K562 (cell line): Measurements from ENCODE around the gene HOXD12. TPM values are rescaled to one million over a fixed set of nuclear protein-coding genes. Genes with fewer than 3 reads are reported as not detected.
A peak's percentile ranks its signal among the peaks of the same experiment; 100 is the strongest.

Experiments
- ATAC-seq: fragments of 200-7000 bp; cut with Tn5 transposase; 3 replicates; pipeline ENCODE4 v1.9.1; 2020; ENCODE audit warnings: moderate library complexity
- BruUV-seq: library from RNA; stranded (reverse); fragments of 400-500 nt; replicated peaks from 2 replicates; lab custom pipeline; 2021; lab: Mats Ljungman, UMichigan
- CTCF ChIA-PET: fragments of 300-600 bp; formaldehyde crosslinking; extraction: SDS; loops from one replicate; lab custom pipeline; 2021; ENCODE audit warnings: low intra/inter-chr PET ratio; lab: Yijun Ruan, JAX
- POLR2A ChIA-PET: fragments of 300-600, 350-650 bp; sonication (Branson Sonifier 250); formaldehyde crosslinking; extraction: SDS; loops from one replicate; lab custom pipeline; 2021; ENCODE audit warnings: antibody characterized with exemption, inconsistent platforms; lab: Yijun Ruan, JAX
- DNase-seq, 4 experiments: peaks; one replicate each; pipeline versions ENCODE4 v3.0.0 to v3.0.0-alpha.2; 2011 to 2018; ENCODE audit warnings: low spot score in 3 of 4, mixed read lengths in 3 of 4; ENCODE audit errors: extremely low read depth in 1 of 4
- FAIRE-seq: peaks from 2 replicates; lab custom pipeline; 2011; peaks lifted over from hg19 to GRCh38; lab: Jason Lieb, UNC
- H2AFZ ChIP-seq: 2 replicates; pipeline ENCODE4 v1.6.0; 2011; ENCODE audit warnings: low read depth, low read length, control low read depth, inconsistent platforms
- H3K27ac ChIP-seq: fragments of 200-600 bp; 3 replicates; pipeline ENCODE4 v1.8.0; 2011; ENCODE audit warnings: low read depth, mild to moderate bottlenecking, control low read depth, inconsistent platforms, low read length, moderate library complexity, mixed read lengths; ENCODE audit errors: extremely low read depth
- H3K27me3 ChIP-seq, 2 experiments: fragments of 300-600 bp in 1 of 2; 2 replicates in 1 of 2; 3 replicates in 1 of 2; pipeline versions ENCODE4 v1.6.0 to v1.8.0; 2011; ENCODE audit warnings: inconsistent platforms in 2 of 2, low read length in 2 of 2, mild to moderate bottlenecking in 1 of 2, mixed read lengths in 1 of 2, moderate library complexity in 1 of 2; ENCODE audit not compliant: control insufficient read depth in 2 of 2, insufficient read depth in 2 of 2
- H3K36me3 ChIP-seq: fragments of 300-600 bp; 3 replicates; pipeline ENCODE4 v1.8.0; 2011; ENCODE audit warnings: mild to moderate bottlenecking, low read length, inconsistent platforms; ENCODE audit not compliant: control insufficient read depth, insufficient read depth
- H3K4me1 ChIP-seq, 2 experiments: fragments of 200-600 bp in 1 of 2; replicated peaks in 1 of 2; 2 replicates in 1 of 2; 3 replicates in 1 of 2; pipeline versions ENCODE4 v1.5.1 to v1.8.0; 2011; ENCODE audit warnings: inconsistent platforms in 2 of 2, low read length in 2 of 2, mild to moderate bottlenecking in 1 of 2, mixed read lengths in 1 of 2, moderate library complexity in 1 of 2; ENCODE audit not compliant: control insufficient read depth in 2 of 2, insufficient read depth in 2 of 2
- H3K4me2 ChIP-seq: 2 replicates; pipeline ENCODE4 v1.6.1; 2011; ENCODE audit warnings: low read length, control low read depth, inconsistent platforms, mixed read lengths; ENCODE audit not compliant: insufficient read depth
- H3K4me3 ChIP-seq: fragments of 200-600 bp; sonication (generic), shearing (Covaris generic); 2 replicates; pipeline ENCODE4 v1.5.1; 2016; ENCODE audit warnings: control low read depth, inconsistent platforms
- H3K79me2 ChIP-seq: fragments of 200-600 bp; 3 replicates; pipeline ENCODE4 v1.8.0; 2011; ENCODE audit warnings: low read length, inconsistent platforms; ENCODE audit not compliant: control insufficient read depth, insufficient read depth
- H3K9ac ChIP-seq, 2 experiments: 2 replicates each; pipeline versions ENCODE4 v1.6.0 to v1.6.1; 2011; ENCODE audit warnings: low read depth in 2 of 2, low read length in 2 of 2, control low read depth in 1 of 2, inconsistent platforms in 1 of 2, mild to moderate bottlenecking in 1 of 2, mixed read lengths in 1 of 2; ENCODE audit not compliant: insufficient read depth in 1 of 2
- H3K9me1 ChIP-seq: one replicate; pipeline ENCODE4 v1.6.0; 2011; ENCODE audit warnings: inconsistent platforms, mild to moderate bottlenecking, low read length, moderate library complexity; ENCODE audit not compliant: control insufficient read depth, insufficient read depth
- H3K9me3 ChIP-seq: replicated peaks from 2 replicates; pipeline ENCODE4 v1.5.1; 2011; ENCODE audit warnings: low read depth, low read length, inconsistent platforms; ENCODE audit not compliant: control insufficient read depth, insufficient read depth
- H4K20me1 ChIP-seq: replicated peaks from 2 replicates; pipeline ENCODE4 v1.6.1; 2011; ENCODE audit warnings: low read length, inconsistent platforms, mixed read lengths; ENCODE audit not compliant: control insufficient read depth, insufficient read depth
- ELK3 ChIP-seq: fragments of 450-650 bp; formaldehyde crosslinking; IDR thresholded peaks from 2 replicates; pipeline ENCODE4 v1.4.0; 2020; ENCODE audit warnings: mild to moderate bottlenecking
- FOS ChIP-seq: IDR thresholded peaks from 3 replicates; pipeline ENCODE4 v1.6.1; 2011; ENCODE audit not compliant: insufficient read length; ENCODE audit errors: extremely low read depth
- HNRNPUL1 ChIP-seq: fragments of 200-400 bp; formaldehyde crosslinking; IDR thresholded peaks from 2 replicates; pipeline ENCODE4 v1.6.1; 2017; ENCODE audit warnings: low read length
- IRF1 ChIP-seq: sonication (generic); formaldehyde crosslinking; IDR thresholded peaks from 2 replicates; pipeline ENCODE4 v1.8.0; 2022; ENCODE audit warnings: missing genetic modification reagents, mild to moderate bottlenecking, borderline replicate concordance
- JUND ChIP-seq, 2 experiments: IDR thresholded peaks; 2 replicates in 1 of 2; 3 replicates in 1 of 2; pipeline ENCODE4 v1.6.1; 2011; ENCODE audit warnings: borderline replicate concordance in 2 of 2, low read depth in 2 of 2, low read length in 2 of 2, improper control_type of control experiment in 1 of 2, missing biosample characterization in 1 of 2, missing genetic modification characterization in 1 of 2, missing genetic modification reagents in 1 of 2
- KHSRP ChIP-seq: fragments of 450-650 bp; IDR thresholded peaks from 2 replicates; pipeline ENCODE4 v1.6.1; 2017
- MXI1 ChIP-seq: IDR thresholded peaks from 2 replicates; pipeline ENCODE4 v1.6.1; 2011; ENCODE audit warnings: low read depth, mild to moderate bottlenecking, improper control_type of control experiment, low read length
- RBFOX2 ChIP-seq: fragments of 200-400 bp; formaldehyde crosslinking; IDR thresholded peaks from 2 replicates; pipeline ENCODE4 v1.6.1; 2017; ENCODE audit warnings: low read depth, mild to moderate bottlenecking, low read length, moderate library complexity
- RNF2 ChIP-seq: sonication (generic); IDR thresholded peaks from 2 replicates; pipeline ENCODE4 v1.6.1; 2016
- SLC30A9 ChIP-seq: fragments of 250-450 bp; sonication (Bioruptor Pico); IDR thresholded peaks from 2 replicates; pipeline ENCODE4 v1.8.0; 2022; ENCODE audit warnings: mild to moderate bottlenecking, moderate library complexity
- SMAD1 ChIP-seq: fragments of 150-350 bp; IDR thresholded peaks from 2 replicates; pipeline ENCODE4 v1.6.1; 2014; ENCODE audit warnings: low read length, low read depth; ENCODE audit not compliant: partially characterized antibody
- ZBTB11 ChIP-seq, 3 experiments: fragments of 200-800 bp in 1 of 3; fragments of 250-450 bp in 1 of 3; fragments of 450-650 bp in 1 of 3; sonication (Bioruptor Pico) in 1 of 3; sonication (Bioruptor generic) in 1 of 3; formaldehyde crosslinking in 1 of 3; IDR thresholded peaks; 2 replicates each; pipeline versions ENCODE4 v1.6.1 to v1.8.0; 2016 to 2022; ENCODE audit warnings: mild to moderate bottlenecking in 2 of 3, missing genetic modification characterization in 2 of 3, missing compliant biosample characterization in 1 of 3, moderate library complexity in 1 of 3
- ZFP36 ChIP-seq: fragments of 150-350 bp; IDR thresholded peaks from 2 replicates; pipeline ENCODE4 v1.6.1; 2018; ENCODE audit warnings: low read length, low read depth; ENCODE audit not compliant: partially characterized antibody
- WGBS: fragments of 100-300 bp; shearing (Covaris generic); methylation state at CpG from one replicate; pipeline ENCODE4 v1.1.6; 2016; ENCODE audit warnings: low coverage, mixed read lengths; ENCODE audit not compliant: insufficient coverage; ENCODE audit errors: missing lambda C conversion rate; 5-methylcytosine and 5-hydroxymethylcytosine counted together
- in situ Hi-C: fragments of 300-500 bp; cut with MboI; formaldehyde crosslinking; loops from 4 replicates; pipeline ENCODE4 v1.15.0; 2018; ENCODE audit warnings: inconsistent platforms, mixed read lengths
- intact Hi-C: fragments of 100-400 bp; cut with micrococcal nuclease; formaldehyde crosslinking; loops from 2 replicates; pipeline ENCODE4 v1.14.2; 2022
- polyA plus RNA-seq, 8 experiments: library from polyadenylated mRNA; depleted of rRNA in 4 of 8; stranded (reverse) in 5 of 8; unstranded in 3 of 8; fragments of >200 nt; fragmentation: Nextera tagmentation in 2 of 8; fragmentation: Illumina TruSeq in 1 of 8; extraction: Ambion mirVana in 2 of 8; extraction: Trizol in 1 of 8; gene quantifications; 2 replicates each; pipeline versions ENCODE4 v1.2.1 to v1.2.3, GENCODE V29; 2011 to 2014; ENCODE audit warnings: inconsistent platforms in 1 of 8, missing spikeins in 1 of 8
- total RNA-seq, 7 experiments: library from RNA; depleted of rRNA in 6 of 7; stranded (reverse); fragments of >200 nt in 6 of 7; fragmentation: Illumina TruSeq in 2 of 7; extraction: Trizol in 2 of 7; gene quantifications; 2 replicates each; pipeline versions ENCODE4 v1.2.1 to v1.2.3, GENCODE V29; 2011 to 2021; ENCODE audit warnings: low replicate concordance in 1 of 7

HOXD12 gene
- total and polyA plus RNA-seq, 9 of the 15 experiments (the other 6 are each of a cell fraction or from before 2014, with no cell fraction given), result not detected

- CTCF ChIA-PET, result no interaction called here
- TF ChIP-seq KHSRP, result no peak
- no peak for TF ChIP-seq HNRNPUL1
- no peak for TF ChIP-seq ELK3 (CRISPR knock-in tag)
- TF ChIP-seq ZFP36, result peak; percentile 82
- TF ChIP-seq SMAD1, result no peak
- TF ChIP-seq FOS, result no peak
- TF ChIP-seq JUND (IDR thresholded peaks at IDR 0.05; ENCODE audit: borderline replicate concordance, low read depth, low read length), result no peak
- TF ChIP-seq JUND (tag; IDR thresholded peaks at IDR 0.05; ENCODE audit: borderline replicate concordance, low read depth, low read length), result no peak
- TF ChIP-seq IRF1 (CRISPR knock-in tag), result no peak
- TF ChIP-seq RNF2, result peak; percentile 71; the same call in 1 of the 2 replicates
- TF ChIP-seq MXI1, result no peak
- no peak for TF ChIP-seq SLC30A9
- no peak for TF ChIP-seq RBFOX2
- TF ChIP-seq ZBTB11 (CRISPR knock-in tag; IDR thresholded peaks at IDR 0.05), result no peak
Measured at GRCh38 chr2:176132205-176133171, 32.9 kb downstream of the HOXD12 start.

More at GRCh38 chr2:176132205-176133171, 32.9 kb downstream of the HOXD12 start:
- WGBS, result 15% methylated on average over 31 of the region's 33 CpGs
- Histone ChIP-seq H3K9me3 (no peaks in the 10 kb centered on the region), H3K27ac (no peak overlapping the region), H3K36me3 (no peaks in the 10 kb centered on the region), H3K4me3 (no peak overlapping the region), H3K4me2 (no peak overlapping the region), H2AFZ (no peak overlapping the region), H3K79me2 (no peaks in the 10 kb centered on the region), H3K9ac (no peak overlapping the region), H3K27me3 (peaks cover 54 to 78% of the 10 kb centered on the region in 2 experiments), H3K4me1 (peaks cover 0 to 27% of the 10 kb centered on the region in 2 experiments; a peak in 2 of 5 replicates), H3K9me1 (no peaks in the 10 kb centered on the region), H4K20me1 (0 out of 2 replicates have a peak, but pooled peaks cover 4% of the 10 kb centered on the region)
- FAIRE-seq, result no peak
- ATAC-seq, result no peak
- in situ Hi-C loops (loop anchor here (25.0 kb wide), 2 partner anchors 680 to 1630 kb away; no protein-coding TSS in a partner anchor), intact Hi-C loops (no loop called here)
- no TSS peak for BruUV-seq
- DNase-seq, result peak in 1 of 4 experiments; percentile 19
- POLR2A ChIA-PET, result interaction anchor here (0.6 to 2.3 kb wide), 6 partner anchors 8 to 522 kb away, joined by 3 to 5 read pairs (median 3); no protein-coding TSS in a partner anchor
